ENCODE measurements around the gene SNAPC2. TPM values are rescaled to one million over a fixed set of nuclear protein-coding genes. Genes with fewer than 3 reads are reported as not detected.

SNAPC2 gene
- total and polyA plus RNA-seq, 2 of the 13 experiments (the other 11 are each of a cell fraction or from before 2014, with no cell fraction given), result 10.2 to 12.7 TPM

GRCh38 chr19:7904074-7905020 lies 15.8 kb upstream of the SNAPC2 start (continued):
- TF ChIP-seq ZNF281 (CRISPR knock-in tag; IDR thresholded peaks at IDR 0.05; ENCODE audit: borderline replicate concordance), result no peak
- TF ChIP-seq NCOA5 (CRISPR knock-in tag; IDR thresholded peaks at IDR 0.05), result no peak
- no peak for TF ChIP-seq FOXJ3 (CRISPR knock-in tag; IDR thresholded peaks at IDR 0.05; ENCODE audit: borderline replicate concordance)
- TF ChIP-seq ZNF235 (CRISPR knock-in tag; IDR thresholded peaks at IDR 0.05; ENCODE audit: borderline replicate concordance), result no peak
- TF ChIP-seq PATZ1 (CRISPR knock-in tag; IDR thresholded peaks at IDR 0.05), result peak; percentile 70; the same call in 1 of the 2 replicates
- TF ChIP-seq ZSCAN29 (CRISPR knock-in tag; conservative IDR thresholded peaks at IDR 0.05), result no peak
- TF ChIP-seq HBP1 (CRISPR knock-in tag; IDR thresholded peaks at IDR 0.05; ENCODE audit: low read depth), result no peak
- TF ChIP-seq RARA (CRISPR knock-in tag; IDR thresholded peaks at IDR 0.05), result no peak
- TF ChIP-seq KLF15 (CRISPR knock-in tag; IDR thresholded peaks at IDR 0.05; ENCODE audit: borderline replicate concordance), result no peak
- TF ChIP-seq SNAPC5 (CRISPR knock-in tag; IDR thresholded peaks at IDR 0.05; ENCODE audit: borderline replicate concordance), result no peak
- no peak for TF ChIP-seq HOXA9 (CRISPR knock-in tag; IDR thresholded peaks at IDR 0.05; ENCODE audit: borderline replicate concordance)
- TF ChIP-seq MLXIP (CRISPR knock-in tag; IDR thresholded peaks at IDR 0.05; ENCODE audit: borderline replicate concordance), result no peak
- TF ChIP-seq E2F2 (CRISPR knock-in tag; IDR thresholded peaks at IDR 0.05; ENCODE audit: borderline replicate concordance), result no peak
- no peak for TF ChIP-seq ZNF160 (CRISPR knock-in tag; IDR thresholded peaks at IDR 0.05)
- no peak; the same call in 1 of the 2 replicates for TF ChIP-seq ZNF33B (CRISPR knock-in tag; IDR thresholded peaks at IDR 0.05)
- no peak for TF ChIP-seq PHB2 (IDR thresholded peaks at IDR 0.05; ENCODE audit: partially characterized antibody)
